ENCODE data around the gene MRPL14.

The MRPL14 gene

GRCh38 chr6:44151348-44152108 is 24.3 kb upstream of the MRPL14 start:
- DNase-seq (ENCODE audit: low read depth), result no peak
- H3K4me3 ChIP-seq (ENCODE audit: control insufficient read depth, low read depth, low read length), result no peak overlapping the region
- TF ChIP-seq, protein P1, sequence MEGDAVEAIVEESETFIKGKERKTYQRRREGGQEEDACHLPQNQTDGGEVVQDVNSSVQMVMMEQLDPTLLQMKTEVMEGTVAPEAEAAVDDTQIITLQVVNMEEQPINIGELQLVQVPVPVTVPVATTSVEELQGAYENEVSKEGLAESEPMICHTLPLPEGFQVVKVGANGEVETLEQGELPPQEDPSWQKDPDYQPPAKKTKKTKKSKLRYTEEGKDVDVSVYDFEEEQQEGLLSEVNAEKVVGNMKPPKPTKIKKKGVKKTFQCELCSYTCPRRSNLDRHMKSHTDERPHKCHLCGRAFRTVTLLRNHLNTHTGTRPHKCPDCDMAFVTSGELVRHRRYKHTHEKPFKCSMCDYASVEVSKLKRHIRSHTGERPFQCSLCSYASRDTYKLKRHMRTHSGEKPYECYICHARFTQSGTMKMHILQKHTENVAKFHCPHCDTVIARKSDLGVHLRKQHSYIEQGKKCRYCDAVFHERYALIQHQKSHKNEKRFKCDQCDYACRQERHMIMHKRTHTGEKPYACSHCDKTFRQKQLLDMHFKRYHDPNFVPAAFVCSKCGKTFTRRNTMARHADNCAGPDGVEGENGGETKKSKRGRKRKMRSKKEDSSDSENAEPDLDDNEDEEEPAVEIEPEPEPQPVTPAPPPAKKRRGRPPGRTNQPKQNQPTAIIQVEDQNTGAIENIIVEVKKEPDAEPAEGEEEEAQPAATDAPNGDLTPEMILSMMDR (IDR thresholded peaks at IDR 0.05; ENCODE audit: control insufficient read depth, insufficient read depth, low read depth, low read length, missing control alignments), result peak; percentile 86

GRCh38 chr6:44150317-44150917 is 23.2 kb upstream of the MRPL14 start:
- DNase-seq (ENCODE audit: low read depth), result no peak
- H3K4me3 ChIP-seq (ENCODE audit: control insufficient read depth, low read depth, low read length), result no peak overlapping the region
- TF ChIP-seq, protein P1 (IDR thresholded peaks at IDR 0.05; ENCODE audit: control insufficient read depth, insufficient read depth, low read depth, low read length, missing control alignments), result no peak

GRCh38 chr6:44149369-44150012 is 22.2 kb upstream of the MRPL14 start:
- H3K4me3 ChIP-seq (ENCODE audit: control insufficient read depth, low read depth, low read length), result no peak overlapping the region
- TF ChIP-seq, protein P1 (IDR thresholded peaks at IDR 0.05; ENCODE audit: control insufficient read depth, insufficient read depth, low read depth, low read length, missing control alignments), result no peak
- DNase-seq (ENCODE audit: low read depth), result no peak

DNA sequence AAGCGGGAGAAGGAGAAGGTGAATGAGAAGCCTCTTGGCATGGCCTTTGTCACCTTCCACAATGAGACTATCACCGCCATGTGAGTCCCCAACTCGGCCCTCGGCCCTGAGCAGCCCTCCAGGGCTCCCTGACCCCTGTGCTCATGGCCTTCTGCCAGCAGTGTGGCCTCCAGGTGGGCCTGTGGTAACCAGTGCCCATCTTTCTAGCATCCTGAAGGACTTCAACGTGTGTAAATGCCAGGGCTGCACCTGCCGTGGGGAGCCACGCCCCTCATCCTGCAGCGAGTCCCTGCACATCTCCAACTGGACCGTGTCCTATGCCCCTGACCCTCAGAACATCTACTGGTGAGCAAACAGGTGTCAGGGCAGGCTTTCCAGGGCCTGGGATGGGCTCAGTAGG is 21.1 kb upstream of the MRPL14 start:
- H3K4me3 ChIP-seq (ENCODE audit: control insufficient read depth, low read depth, low read length), result no peak overlapping the region
- DNase-seq (ENCODE audit: low read depth), result no peak
- TF ChIP-seq, protein P1 (IDR thresholded peaks at IDR 0.05; ENCODE audit: control insufficient read depth, insufficient read depth, low read depth, low read length, missing control alignments), result no peak

- TF ChIP-seq, protein P1 (IDR thresholded peaks at IDR 0.05; ENCODE audit: control insufficient read depth, insufficient read depth, low read depth, low read length, missing control alignments), result no peak
- H3K4me3 ChIP-seq (ENCODE audit: control insufficient read depth, low read depth, low read length), result no peak overlapping the region
- no peak for DNase-seq (ENCODE audit: low read depth)
Observed at GRCh38 chr6:44147256-44147655, 20.0 kb upstream of the MRPL14 start.

DNA sequence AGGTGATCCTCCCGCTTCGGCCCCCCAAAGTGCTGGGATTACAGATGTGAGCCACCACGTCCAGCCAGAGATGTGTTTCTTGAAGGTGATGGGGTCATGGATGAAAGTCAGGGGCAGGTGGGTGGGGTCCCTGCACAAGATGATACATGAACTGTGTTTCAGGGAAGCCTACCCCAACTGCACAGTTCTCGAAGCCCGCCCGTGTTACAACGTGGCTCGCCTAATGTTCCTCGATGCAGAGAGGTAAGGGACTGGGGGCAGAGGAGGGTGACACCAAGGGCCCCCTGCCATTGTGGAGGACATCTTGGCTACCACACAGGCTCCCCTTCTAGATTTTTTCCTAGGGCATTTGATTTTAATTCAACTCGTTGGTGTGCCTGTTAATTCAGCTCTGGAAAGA is 19.4 kb upstream of the MRPL14 start:
- no peak overlapping the region for H3K4me3 ChIP-seq (ENCODE audit: control insufficient read depth, low read depth, low read length)
- TF ChIP-seq, protein P1 (IDR thresholded peaks at IDR 0.05; ENCODE audit: control insufficient read depth, insufficient read depth, low read depth, low read length, missing control alignments), result no peak
- no peak for DNase-seq (ENCODE audit: low read depth)

All from AG09309 (cell line).